Ovary (tissue), 3 donors: ENCODE data around the gene CLIC3.
"Not testable (repeated sequence)": the region's sequence is repeated elsewhere in the genome, so short reads cannot be mapped to it uniquely, and the experiment has no call there.

Source experiments
- EP300 ChIP-seq: sonication (generic); formaldehyde crosslinking; IDR thresholded peaks from one replicate; pipeline ENCODE4 v1.6.1; 2017; ENCODE audit warnings: antibody characterized with exemption
- POLR2A ChIP-seq: fragments of 450-650 bp; IDR thresholded peaks from one replicate; pipeline ENCODE4 v1.6.1; 2017; ENCODE audit warnings: antibody characterized with exemption, mild to moderate bottlenecking, moderate library complexity
- TF ChIP-seq, protein P1 (sequence below), 3 donors: fragments of 450-650 bp in 2 of 3; fragments of 200-600 bp in 1 of 3; IDR thresholded peaks; one replicate each; pipeline versions ENCODE4 v1.5.1 to v1.8.0; 2016 to 2022; ENCODE audit warnings: antibody characterized with exemption in 3 of 3, mild to moderate bottlenecking in 1 of 3
- donor health status: DM: no; HTN: no; CAD: no.

DNA sequence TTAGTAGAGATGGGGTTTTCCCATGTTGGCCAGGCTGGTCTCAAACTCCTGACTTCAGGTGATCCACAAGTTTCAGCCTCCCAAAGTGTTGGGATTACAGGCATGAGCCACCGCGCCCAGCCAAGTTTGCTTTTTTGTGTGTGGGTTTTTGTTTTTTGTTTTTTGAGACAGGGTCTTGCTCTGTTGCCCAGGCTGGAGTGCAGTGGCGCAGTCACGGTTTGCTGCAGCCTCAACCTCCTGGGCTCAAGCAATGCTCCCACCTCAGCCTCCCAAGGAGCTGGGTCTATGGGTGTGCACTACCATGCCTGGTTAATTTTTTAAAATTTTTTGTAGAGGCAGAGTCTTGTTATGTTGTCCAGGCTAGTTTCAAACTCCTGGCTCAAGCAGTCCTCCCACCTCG is 37.1 kb upstream of the CLIC3 start:
- TF ChIP-seq, protein P1, sequence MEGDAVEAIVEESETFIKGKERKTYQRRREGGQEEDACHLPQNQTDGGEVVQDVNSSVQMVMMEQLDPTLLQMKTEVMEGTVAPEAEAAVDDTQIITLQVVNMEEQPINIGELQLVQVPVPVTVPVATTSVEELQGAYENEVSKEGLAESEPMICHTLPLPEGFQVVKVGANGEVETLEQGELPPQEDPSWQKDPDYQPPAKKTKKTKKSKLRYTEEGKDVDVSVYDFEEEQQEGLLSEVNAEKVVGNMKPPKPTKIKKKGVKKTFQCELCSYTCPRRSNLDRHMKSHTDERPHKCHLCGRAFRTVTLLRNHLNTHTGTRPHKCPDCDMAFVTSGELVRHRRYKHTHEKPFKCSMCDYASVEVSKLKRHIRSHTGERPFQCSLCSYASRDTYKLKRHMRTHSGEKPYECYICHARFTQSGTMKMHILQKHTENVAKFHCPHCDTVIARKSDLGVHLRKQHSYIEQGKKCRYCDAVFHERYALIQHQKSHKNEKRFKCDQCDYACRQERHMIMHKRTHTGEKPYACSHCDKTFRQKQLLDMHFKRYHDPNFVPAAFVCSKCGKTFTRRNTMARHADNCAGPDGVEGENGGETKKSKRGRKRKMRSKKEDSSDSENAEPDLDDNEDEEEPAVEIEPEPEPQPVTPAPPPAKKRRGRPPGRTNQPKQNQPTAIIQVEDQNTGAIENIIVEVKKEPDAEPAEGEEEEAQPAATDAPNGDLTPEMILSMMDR (IDR thresholded peaks at IDR 0.05) = not testable (repeated sequence)
- TF ChIP-seq EP300, POLR2A: not testable (repeated sequence)
